Kidney (tissue), 14 donors: ENCODE data around the gene SPINT3. TPM values are rescaled to one million over a fixed set of nuclear protein-coding genes. Genes with fewer than 3 reads are reported as not detected.
"Not testable (repeated sequence)": the region's sequence is repeated elsewhere in the genome, so short reads cannot be mapped to it uniquely, and the experiment has no call there.

Source experiments
- DNase-seq, 5 donors: peaks; one replicate each; pipeline ENCODE4 v3.0.0-alpha.2; 2013 to 2020
- FAIRE-seq: peaks from 2 replicates; lab custom pipeline; 2012; peaks lifted over from hg19 to GRCh38; lab: Jason Lieb, UNC
- H3K27ac ChIP-seq, 2 donors: one replicate each; pipeline ENCODE4 v1.7.0; 2013; ENCODE audit warnings: low read depth in 2 of 2, low read length in 2 of 2, inconsistent platforms in 1 of 2
- H3K27me3 ChIP-seq: one replicate; pipeline ENCODE4 v1.7.1; 2013; ENCODE audit warnings: low read length, inconsistent platforms; ENCODE audit not compliant: control insufficient read depth, insufficient read depth
- H3K36me3 ChIP-seq, 3 donors: one replicate each; pipeline versions ENCODE4 v1.7.0 to v1.7.1; 2013; ENCODE audit warnings: low read length in 3 of 3, control low read depth in 1 of 3, inconsistent platforms in 1 of 3; ENCODE audit not compliant: insufficient read depth in 3 of 3, control insufficient read depth in 2 of 3
- H3K4me1 ChIP-seq, 3 donors: one replicate each; pipeline versions ENCODE4 v1.7.0 to v1.7.1; 2013; ENCODE audit warnings: low read length in 3 of 3, inconsistent platforms in 1 of 3, low read depth in 1 of 3; ENCODE audit not compliant: control insufficient read depth in 2 of 3, insufficient read depth in 2 of 3
- H3K4me3 ChIP-seq, 3 donors: one replicate each; pipeline versions ENCODE4 v1.7.0 to v1.8.1; 2013; ENCODE audit warnings: low read length in 3 of 3, control low read depth in 1 of 3, inconsistent platforms in 1 of 3
- H3K9ac ChIP-seq, 3 donors: one replicate each; pipeline versions ENCODE4 v1.7.0 to v1.7.1; 2013; ENCODE audit warnings: low read length in 3 of 3, control low read depth in 1 of 3, inconsistent platforms in 1 of 3
- H3K9me3 ChIP-seq, 3 donors: one replicate each; pipeline versions ENCODE4 v1.7.0 to v1.7.1; 2013; ENCODE audit warnings: low read length in 3 of 3, control low read depth in 1 of 3, inconsistent platforms in 1 of 3; ENCODE audit not compliant: control insufficient read depth in 2 of 3, insufficient read depth in 1 of 3
- intact Hi-C: fragments of 100-400 bp; cut with DNase I; formaldehyde crosslinking; loops from one replicate; pipeline ENCODE4 v1.11.1; 2022
- polyA plus RNA-seq: library from polyadenylated mRNA; stranded (reverse); fragments of 350-450 nt; fragmentation: Illumina TruSeq; extraction: RNeasy Lipid Tissue Mini Kit (QIAGEN cat#74804); gene quantifications from one replicate; pipeline ENCODE4 v1.2.3, GENCODE V29; 2014; ENCODE audit warnings: low read depth, low replicate concordance; ENCODE audit not compliant: insufficient read depth
- total RNA-seq: library from RNA; stranded (reverse); fragmentation: NEBNext Ultra II Directional; extraction: Animal tissue kit (Norgen Biotek cat#: 25700); gene quantifications from one replicate; pipeline ENCODE4 v1.2.1, GENCODE V29; 2021
- TF ChIP-seq, protein P1 (sequence below): IDR thresholded peaks from 3 replicates; pipeline ENCODE4 v1.5.1; 2012; ENCODE audit warnings: mild to moderate bottlenecking, moderate library complexity, borderline replicate concordance; ENCODE audit not compliant: insufficient read depth; ENCODE audit errors: extremely low read depth
- donor health status: control.
- donor health status: control.
- donor health status: control.
- donor health status: control.
- donor health status: control.
- donor health status: DM: yes; HTN: yes; CAD: no.
- donor health status: Normal renal cell carcinoma (clear cell type).

SPINT3 gene
- total and polyA plus RNA-seq, 2 donors from 2014 or later: not detected

- DNase-seq, H3K27me3 ChIP-seq, intact Hi-C loops, H3K9me3 ChIP-seq, H3K27ac ChIP-seq, FAIRE-seq, H3K36me3 ChIP-seq, H3K4me3 ChIP-seq, H3K9ac ChIP-seq: not testable (repeated sequence)
- peaks cover 0 to 13% (median 0%) of the 10 kb centered on the region in 3 donors for H3K4me1 ChIP-seq
Measured at GRCh38 chr20:45472286-45472685, 43.1 kb downstream of the SPINT3 start.

DNA sequence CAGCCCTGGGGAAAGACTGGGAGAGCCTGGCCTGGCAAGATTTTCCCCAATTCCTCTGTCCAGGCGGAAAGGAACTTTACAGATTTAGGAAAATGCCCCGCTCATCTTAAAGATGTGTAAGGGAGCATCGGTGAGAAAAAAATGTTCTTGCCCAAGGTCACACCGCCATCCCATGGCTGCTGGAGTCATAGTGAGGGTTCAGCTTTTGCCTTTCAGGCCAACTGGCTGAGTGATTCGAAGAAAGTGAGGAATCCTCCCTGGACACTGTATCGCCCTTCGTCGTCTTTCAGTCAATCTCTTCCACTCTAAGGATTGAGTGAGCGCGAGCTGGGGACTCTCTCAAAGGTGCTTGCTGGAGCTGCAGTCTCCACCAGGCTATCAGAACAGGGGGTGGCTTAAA, 44.5 kb downstream of the SPINT3 start:
- no peaks in the 10 kb centered on the region for H3K36me3 ChIP-seq
- peak overlapping the region; percentile 55 to 68 (median 64) for H3K4me3 ChIP-seq
- H3K9me3 ChIP-seq: no peaks in the 10 kb centered on the region
- H3K27me3 ChIP-seq: no peaks in the 10 kb centered on the region
- H3K27ac ChIP-seq: peak overlapping the region; percentile 33 to 68
- FAIRE-seq (no peak), DNase-seq (peak in 2 of 5 donors; percentile 45 to 67)
- TF ChIP-seq, protein P1, sequence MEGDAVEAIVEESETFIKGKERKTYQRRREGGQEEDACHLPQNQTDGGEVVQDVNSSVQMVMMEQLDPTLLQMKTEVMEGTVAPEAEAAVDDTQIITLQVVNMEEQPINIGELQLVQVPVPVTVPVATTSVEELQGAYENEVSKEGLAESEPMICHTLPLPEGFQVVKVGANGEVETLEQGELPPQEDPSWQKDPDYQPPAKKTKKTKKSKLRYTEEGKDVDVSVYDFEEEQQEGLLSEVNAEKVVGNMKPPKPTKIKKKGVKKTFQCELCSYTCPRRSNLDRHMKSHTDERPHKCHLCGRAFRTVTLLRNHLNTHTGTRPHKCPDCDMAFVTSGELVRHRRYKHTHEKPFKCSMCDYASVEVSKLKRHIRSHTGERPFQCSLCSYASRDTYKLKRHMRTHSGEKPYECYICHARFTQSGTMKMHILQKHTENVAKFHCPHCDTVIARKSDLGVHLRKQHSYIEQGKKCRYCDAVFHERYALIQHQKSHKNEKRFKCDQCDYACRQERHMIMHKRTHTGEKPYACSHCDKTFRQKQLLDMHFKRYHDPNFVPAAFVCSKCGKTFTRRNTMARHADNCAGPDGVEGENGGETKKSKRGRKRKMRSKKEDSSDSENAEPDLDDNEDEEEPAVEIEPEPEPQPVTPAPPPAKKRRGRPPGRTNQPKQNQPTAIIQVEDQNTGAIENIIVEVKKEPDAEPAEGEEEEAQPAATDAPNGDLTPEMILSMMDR: no peak
- H3K9ac ChIP-seq: peak overlapping the region in 2 of 3 donors; percentile 20 to 70
- peaks cover 0 to 13% (median 0%) of the 10 kb centered on the region in 3 donors for H3K4me1 ChIP-seq
- intact Hi-C loops: no loop called here

GRCh38 chr20:45470262-45470931, 45.0 kb downstream of the SPINT3 start:
- Histone ChIP-seq H3K36me3 (no peaks in the 10 kb centered on the region), H3K4me3 (peak overlapping the region; percentile 39 to 68 (median 64)), H3K4me1 (peaks cover 0 to 13% (median 0%) of the 10 kb centered on the region in 3 donors), H3K9me3 (no peaks in the 10 kb centered on the region), H3K9ac (peak overlapping the region; percentile 2 to 70 (median 29)), H3K27ac (peak overlapping the region; percentile 62 to 68), H3K27me3 (no peaks in the 10 kb centered on the region)
- peak; percentile 88 to 95 (median 92) for DNase-seq
- FAIRE-seq: no peak
- TF ChIP-seq, protein P1: no peak
- intact Hi-C loops: no loop called here

- Histone ChIP-seq H3K27ac (peak within 1 kb of the TSS; percentile 62 to 68), H3K36me3 (no peaks in the 10 kb centered on the region), H3K9me3 (no peaks in the 10 kb centered on the region), H3K27me3 (no peaks in the 10 kb centered on the region), H3K9ac (peak within 1 kb of the TSS; percentile 27 to 70 (median 29)), H3K4me3 (peak within 1 kb of the TSS; percentile 39 to 68 (median 40)), H3K4me1 (peaks cover 0 to 13% (median 0%) of the 10 kb centered on the region in 3 donors)
- FAIRE-seq (no peak), DNase-seq (peak; percentile 82 to 96 (median 87))
- TF ChIP-seq, protein P1: no peak
- intact Hi-C loops: no loop called here
Measured at GRCh38 chr20:45469336-45470261, 45.8 kb downstream of the SPINT3 start, which contains the start of gene WFDC2. WFDC2 (plus strand) TSS chr20:45469753; CDS start chr20:45469782, 29 bp downstream.
